ENCODE data around the gene CACNG3.
"Not testable (repeated sequence)": the region's sequence is repeated elsewhere in the genome, so short reads cannot be mapped to it uniquely, and the experiment has no call there.

The CACNG3 gene

GRCh38 chr16:24336491-24336890 is 80.4 kb downstream of the CACNG3 start:
- Histone ChIP-seq H3K4me2 (no peak overlapping the region), H3K36me3 (no peaks in the 10 kb centered on the region), H3K4me1 (no peaks in the 10 kb centered on the region), H4K20me1 (no peaks in the 10 kb centered on the region), H3K27ac (no peak overlapping the region), H3K9ac (no peak overlapping the region), H3K9me3 (replicated peaks in 1 of 11) (peaks cover 0 to 12% (median 9%) of the 10 kb centered on the region in 11 experiments; a peak in 11 of 22 replicates), H3K4me3 (no peak overlapping the region), H3K27me3 (no peaks in the 10 kb centered on the region)
- TF ChIP-seq Cebpa-rat (IDR thresholded peaks at IDR 0.05) = no peak

- no peak overlapping the region for H3K9ac ChIP-seq
- H3K36me3 ChIP-seq = no peaks in the 10 kb centered on the region
- H3K4me3 ChIP-seq = no peak overlapping the region
- H3K4me2 ChIP-seq = no peak overlapping the region
- no peaks in the 10 kb centered on the region for H3K27me3 ChIP-seq
- H3K9me3 ChIP-seq (replicated peaks in 1 of 11) = peaks cover 0 to 12% (median 9%) of the 10 kb centered on the region in 11 experiments; a peak in 11 of 22 replicates
- H4K20me1 ChIP-seq = no peaks in the 10 kb centered on the region
- H3K4me1 ChIP-seq = no peaks in the 10 kb centered on the region
- no peak for TF ChIP-seq Cebpa-rat (IDR thresholded peaks at IDR 0.05)
- H3K27ac ChIP-seq = no peak overlapping the region
Observed at GRCh38 chr16:24337013-24337412, 80.9 kb downstream of the CACNG3 start.

GRCh38 chr16:24343829-24344228 is 87.7 kb downstream of the CACNG3 start:
- H3K36me3 ChIP-seq; H3K9ac ChIP-seq; H3K27ac ChIP-seq; H3K4me1 ChIP-seq; H3K4me2 ChIP-seq; H3K4me3 ChIP-seq; H3K27me3 ChIP-seq; H4K20me1 ChIP-seq; H3K9me3 ChIP-seq (replicated peaks in 1 of 11): not testable (repeated sequence)
- TF ChIP-seq Cebpa-rat (IDR thresholded peaks at IDR 0.05) = 0 out of 22 replicates have a peak, but pooled peaks of 1 of the 11 experiments have one; percentile 9

- Histone ChIP-seq H3K36me3 (no peaks in the 10 kb centered on the region), H3K4me2 (no peak overlapping the region), H3K4me1 (no peaks in the 10 kb centered on the region; a peak in 1 of 20 replicates), H4K20me1 (no peaks in the 10 kb centered on the region), H3K4me3 (no peak overlapping the region), H3K27ac (no peak overlapping the region), H3K27me3 (no peaks in the 10 kb centered on the region), H3K9me3 (replicated peaks in 1 of 11) (no peaks in the 10 kb centered on the region), H3K9ac (no peak overlapping the region)
- TF ChIP-seq Cebpa-rat (IDR thresholded peaks at IDR 0.05) = no peak
Observed at GRCh38 chr16:24344784-24345183, 88.6 kb downstream of the CACNG3 start.

GRCh38 chr16:24345704-24346103 is 89.6 kb downstream of the CACNG3 start:
- no peak for TF ChIP-seq Cebpa-rat (IDR thresholded peaks at IDR 0.05)
- no peak overlapping the region for H3K4me2 ChIP-seq
- no peaks in the 10 kb centered on the region for H3K9me3 ChIP-seq (replicated peaks in 1 of 11)
- H4K20me1 ChIP-seq = no peaks in the 10 kb centered on the region
- no peak overlapping the region for H3K9ac ChIP-seq
- H3K36me3 ChIP-seq = no peaks in the 10 kb centered on the region
- no peaks in the 10 kb centered on the region for H3K27me3 ChIP-seq
- no peaks in the 10 kb centered on the region; a peak in 1 of 20 replicates for H3K4me1 ChIP-seq
- no peak overlapping the region for H3K27ac ChIP-seq
- H3K4me3 ChIP-seq = no peak overlapping the region

- H3K9ac ChIP-seq = no peak overlapping the region
- no peaks in the 10 kb centered on the region for H3K36me3 ChIP-seq
- TF ChIP-seq Cebpa-rat (IDR thresholded peaks at IDR 0.05) = no peak
- no peaks in the 10 kb centered on the region for H4K20me1 ChIP-seq
- H3K4me1 ChIP-seq = no peaks in the 10 kb centered on the region; a peak in 1 of 20 replicates
- no peaks in the 10 kb centered on the region for H3K9me3 ChIP-seq (replicated peaks in 1 of 11)
- H3K4me3 ChIP-seq = no peak overlapping the region
- H3K4me2 ChIP-seq = no peak overlapping the region
- H3K27ac ChIP-seq = no peak overlapping the region
- H3K27me3 ChIP-seq = no peaks in the 10 kb centered on the region
Observed at GRCh38 chr16:24346734-24347133, 90.6 kb downstream of the CACNG3 start.

GRCh38 chr16:24347556-24347955 is 91.4 kb downstream of the CACNG3 start:
- Histone ChIP-seq H3K4me2 (0 out of 22 replicates have a peak overlapping the region, but pooled peaks of 1 of the 11 experiments have one; percentile 4), H3K36me3 (no peaks in the 10 kb centered on the region), H3K27ac (no peak overlapping the region), H3K27me3 (no peaks in the 10 kb centered on the region), H3K9ac (no peak overlapping the region), H3K4me3 (no peak overlapping the region), H3K4me1 (no peaks in the 10 kb centered on the region; a peak in 1 of 20 replicates), H3K9me3 (replicated peaks in 1 of 11) (no peaks in the 10 kb centered on the region), H4K20me1 (no peaks in the 10 kb centered on the region)
- TF ChIP-seq Cebpa-rat (IDR thresholded peaks at IDR 0.05) = no peak

GRCh38 chr16:24348545-24349290 is 92.6 kb downstream of the CACNG3 start:
- H3K9ac ChIP-seq = no peak overlapping the region
- H3K4me3 ChIP-seq = no peak overlapping the region
- H3K9me3 ChIP-seq (replicated peaks in 1 of 11) = no peaks in the 10 kb centered on the region
- H3K27ac ChIP-seq = no peak overlapping the region
- H3K4me1 ChIP-seq = no peaks in the 10 kb centered on the region; a peak in 1 of 20 replicates
- H3K4me2 ChIP-seq = no peak overlapping the region
- no peaks in the 10 kb centered on the region for H4K20me1 ChIP-seq
- no peaks in the 10 kb centered on the region for H3K36me3 ChIP-seq
- no peak for TF ChIP-seq Cebpa-rat (IDR thresholded peaks at IDR 0.05)
- H3K27me3 ChIP-seq = no peaks in the 10 kb centered on the region

GRCh38 chr16:24349320-24349719 is 93.2 kb downstream of the CACNG3 start:
- H3K27ac ChIP-seq = no peak overlapping the region
- no peak overlapping the region for H3K4me3 ChIP-seq
- no peaks in the 10 kb centered on the region; a peak in 1 of 20 replicates for H3K4me1 ChIP-seq
- no peaks in the 10 kb centered on the region for H4K20me1 ChIP-seq
- H3K36me3 ChIP-seq = no peaks in the 10 kb centered on the region
- H3K9me3 ChIP-seq (replicated peaks in 1 of 11) = no peaks in the 10 kb centered on the region
- TF ChIP-seq Cebpa-rat (IDR thresholded peaks at IDR 0.05) = no peak
- no peak overlapping the region for H3K9ac ChIP-seq
- no peaks in the 10 kb centered on the region for H3K27me3 ChIP-seq
- H3K4me2 ChIP-seq = no peak overlapping the region

- H3K9me3 ChIP-seq (replicated peaks in 1 of 11) = no peaks in the 10 kb centered on the region
- no peak overlapping the region for H3K9ac ChIP-seq
- no peak overlapping the region for H3K4me3 ChIP-seq
- H3K4me2 ChIP-seq = no peak overlapping the region
- no peaks in the 10 kb centered on the region for H3K36me3 ChIP-seq
- no peak for TF ChIP-seq Cebpa-rat (IDR thresholded peaks at IDR 0.05)
- no peaks in the 10 kb centered on the region for H4K20me1 ChIP-seq
- no peak overlapping the region for H3K27ac ChIP-seq
- H3K27me3 ChIP-seq = no peaks in the 10 kb centered on the region
- no peaks in the 10 kb centered on the region for H3K4me1 ChIP-seq
Observed at GRCh38 chr16:24352746-24353145, 96.6 kb downstream of the CACNG3 start.
